H1 (cell line): ENCODE results near the gene PTPRT. TPM values are rescaled to one million over a fixed set of nuclear protein-coding genes. Genes with fewer than 3 reads are reported as not detected.

Experiments
- CTCF ChIA-PET: fragments of 300-600 bp; sonication (Branson Sonifier 250); formaldehyde crosslinking; loops from one replicate; lab custom pipeline; 2021; ENCODE audit not compliant: partially characterized antibody; lab: Charles Lee
- POLR2A ChIA-PET: fragments of 300-600 bp; sonication (Branson Sonifier 250); formaldehyde crosslinking; loops from one replicate; lab custom pipeline; 2021; ENCODE audit warnings: inconsistent platforms; ENCODE audit not compliant: partially characterized antibody; lab: Charles Lee
- DNase-seq, 2 experiments: peaks; one replicate each; pipeline versions ENCODE4 v3.0.0 to v3.0.0-alpha.2; 2010 to 2022; ENCODE audit warnings: low spot score in 2 of 2, low read depth in 1 of 2, mixed read lengths in 1 of 2
- FAIRE-seq: peaks from 2 replicates; lab custom pipeline; 2011; peaks lifted over from hg19 to GRCh38; lab: Jason Lieb, UNC
- H2AFZ ChIP-seq: 2 replicates; pipeline ENCODE4 v1.8.1; 2012; ENCODE audit warnings: low read length, inconsistent platforms
- H2AK5ac ChIP-seq: 2 replicates; pipeline ENCODE4 v1.6.1; 2013; ENCODE audit warnings: low read depth, low read length
- H2BK120ac ChIP-seq: replicated peaks from 2 replicates; pipeline ENCODE3; 2013; ENCODE audit warnings: low read depth, low read length, inconsistent platforms
- H2BK12ac ChIP-seq: 2 replicates; pipeline ENCODE4 v1.6.1; 2013; ENCODE audit warnings: low read depth, low read length
- H2BK15ac ChIP-seq: 2 replicates; pipeline ENCODE4 v1.6.1; 2013; ENCODE audit warnings: low read length
- H2BK20ac ChIP-seq: 2 replicates; pipeline ENCODE4 v1.6.1; 2013; ENCODE audit warnings: low read length
- H2BK5ac ChIP-seq: 2 replicates; pipeline ENCODE4 v1.6.1; 2013; ENCODE audit warnings: low read depth, low read length
- H3K14ac ChIP-seq: 2 replicates; pipeline ENCODE4 v1.6.1; 2013; ENCODE audit warnings: inconsistent platforms; ENCODE audit not compliant: insufficient read length
- H3K18ac ChIP-seq: 2 replicates; pipeline ENCODE4 v1.6.1; 2013; ENCODE audit warnings: low read length; ENCODE audit errors: extremely low read depth
- H3K23ac ChIP-seq: 2 replicates; pipeline ENCODE4 v1.6.1; 2013; ENCODE audit warnings: inconsistent platforms; ENCODE audit not compliant: insufficient read length
- H3K23me2 ChIP-seq: 2 replicates; pipeline ENCODE4 v1.6.1; 2013; ENCODE audit warnings: low read depth, low read length
- H3K27ac ChIP-seq: 2 replicates; pipeline ENCODE4 v1.6.1; 2011; ENCODE audit warnings: low read depth, low read length, inconsistent platforms
- H3K27me3 ChIP-seq, 4 experiments: replicated peaks in 1 of 4; 1 replicate in 1 of 4; 2 replicates in 3 of 4; pipeline versions ENCODE4 v1.6.1 to v1.8.1; 2011 to 2013; ENCODE audit warnings: low read length in 3 of 4, mild to moderate bottlenecking in 3 of 4, inconsistent platforms in 2 of 4, mixed read lengths in 2 of 4, moderate library complexity in 1 of 4; ENCODE audit not compliant: control insufficient read depth in 3 of 4, insufficient read depth in 3 of 4; ENCODE audit errors: extremely low read depth in 1 of 4
- H3K36me3 ChIP-seq, 4 experiments: 2 replicates each; pipeline versions ENCODE4 v1.6.1 to v1.8.1; 2011 to 2013; ENCODE audit warnings: mild to moderate bottlenecking in 4 of 4, low read length in 3 of 4, moderate library complexity in 2 of 4, control low read depth in 1 of 4, inconsistent platforms in 1 of 4; ENCODE audit not compliant: insufficient read depth in 4 of 4, control insufficient read depth in 2 of 4
- H3K4ac ChIP-seq: replicated peaks from 2 replicates; pipeline ENCODE3; 2013; ENCODE audit warnings: low read length, low read depth, mixed read lengths, inconsistent platforms; ENCODE audit not compliant: insufficient read length
- H3K4me1 ChIP-seq, 4 experiments: replicated peaks in 1 of 4; 1 replicate in 1 of 4; 2 replicates in 3 of 4; pipeline versions ENCODE4 v1.6.1 to v1.8.1; 2011 to 2013; ENCODE audit warnings: low read length in 3 of 4, inconsistent platforms in 2 of 4, mixed read lengths in 1 of 4; ENCODE audit not compliant: insufficient read depth in 4 of 4, control insufficient read depth in 3 of 4
- H3K4me2 ChIP-seq, 2 experiments: 2 replicates each; pipeline versions ENCODE4 v1.6.1 to v1.8.1; 2011 to 2013; ENCODE audit warnings: low read depth in 2 of 2, low read length in 2 of 2, control low read depth in 1 of 2, inconsistent platforms in 1 of 2, mild to moderate bottlenecking in 1 of 2; ENCODE audit not compliant: insufficient read depth in 1 of 2
- H3K4me3 ChIP-seq, 4 experiments: fragments of 200-600, 300-600 bp in 1 of 4; sonication (generic), shearing (Covaris generic), sonication (Bioruptor Twin) in 1 of 4; 2 replicates each; pipeline versions ENCODE4 v1.5.1 to v1.8.1; 2011 to 2016; ENCODE audit warnings: low read length in 4 of 4, low read depth in 3 of 4, control low read depth in 2 of 4, inconsistent platforms in 2 of 4, mild to moderate bottlenecking in 2 of 4, mixed read lengths in 1 of 4, moderate library complexity in 1 of 4; ENCODE audit not compliant: insufficient read depth in 2 of 4; ENCODE audit errors: extremely low read depth in 1 of 4
- H3K56ac ChIP-seq: replicated peaks from 2 replicates; pipeline ENCODE3; 2013; ENCODE audit warnings: low read depth, mild to moderate bottlenecking, mixed read lengths, low read length, inconsistent platforms; ENCODE audit not compliant: insufficient read length
- H3K79me1 ChIP-seq: 2 replicates; pipeline ENCODE4 v1.6.1; 2013; ENCODE audit warnings: low read depth, low read length, control low read depth
- H3K79me2 ChIP-seq, 2 experiments: 2 replicates each; pipeline versions ENCODE4 v1.6.1 to v1.8.1; 2012 to 2013; ENCODE audit warnings: low read length in 2 of 2, mild to moderate bottlenecking in 2 of 2, inconsistent platforms in 1 of 2; ENCODE audit not compliant: insufficient read depth in 2 of 2, control insufficient read depth in 1 of 2
- H3K9ac ChIP-seq, 4 experiments: replicated peaks in 1 of 4; 1 replicate in 1 of 4; 2 replicates in 3 of 4; pipeline versions ENCODE4 v1.6.1 to v1.8.1; 2011 to 2013; ENCODE audit warnings: low read depth in 3 of 4, low read length in 3 of 4, control low read depth in 2 of 4, mild to moderate bottlenecking in 2 of 4, moderate library complexity in 2 of 4, inconsistent platforms in 1 of 4; ENCODE audit errors: extremely low read depth in 1 of 4
- H3K9me3 ChIP-seq, 2 experiments: 2 replicates each; pipeline versions ENCODE4 v1.6.1 to v1.8.1; 2012 to 2013; ENCODE audit warnings: mild to moderate bottlenecking in 2 of 2, moderate library complexity in 2 of 2, control low read depth in 1 of 2, inconsistent platforms in 1 of 2, low read depth in 1 of 2, low read length in 1 of 2, mixed read lengths in 1 of 2; ENCODE audit not compliant: insufficient read depth in 2 of 2
- H4K20me1 ChIP-seq, 2 experiments: replicated peaks in 1 of 2; 2 replicates each; pipeline versions ENCODE3 to v1.8.1; 2011 to 2013; ENCODE audit warnings: inconsistent platforms in 2 of 2, low read length in 2 of 2, mild to moderate bottlenecking in 1 of 2; ENCODE audit not compliant: insufficient read depth in 2 of 2, control insufficient read depth in 1 of 2
- H4K5ac ChIP-seq: 2 replicates; pipeline ENCODE4 v1.6.1; 2013; ENCODE audit warnings: low read length, low read depth, mixed read lengths, inconsistent platforms; ENCODE audit not compliant: insufficient read length
- H4K8ac ChIP-seq: 2 replicates; pipeline ENCODE4 v1.8.0; 2013; ENCODE audit warnings: mild to moderate bottlenecking, moderate library complexity, low read length, inconsistent platforms; ENCODE audit not compliant: insufficient read depth; ENCODE audit errors: extremely low read depth
- H4K91ac ChIP-seq: replicated peaks from 2 replicates; pipeline ENCODE3; 2013; ENCODE audit warnings: low read length, mixed read lengths, inconsistent platforms; ENCODE audit not compliant: insufficient read length
- BCL11A ChIP-seq, 2 experiments: IDR thresholded peaks; one replicate each; pipeline ENCODE4 v1.6.1; 2011; ENCODE audit warnings: low read depth in 2 of 2, low read length in 2 of 2, mild to moderate bottlenecking in 2 of 2
- CEBPB ChIP-seq: IDR thresholded peaks from 2 replicates; pipeline ENCODE4 v1.6.1; 2012; ENCODE audit warnings: low read depth, low read length
- GABPA ChIP-seq: IDR thresholded peaks from 2 replicates; pipeline ENCODE4 v1.6.1; 2011; ENCODE audit warnings: mild to moderate bottlenecking, low read length, moderate library complexity, borderline replicate concordance; ENCODE audit not compliant: insufficient read depth
- KDM5A ChIP-seq: fragments of 200-600 bp; IDR thresholded peaks from 2 replicates; pipeline ENCODE4 v1.7.1; 2012; ENCODE audit warnings: mild to moderate bottlenecking, low read length, inconsistent platforms, mixed read lengths
- POLR2AphosphoS5 ChIP-seq: IDR thresholded peaks from 2 replicates; pipeline ENCODE4 v1.6.1; 2011; ENCODE audit warnings: low read depth, low read length
- POU5F1 ChIP-seq: IDR thresholded peaks from 2 replicates; pipeline ENCODE4 v1.6.1; 2011; ENCODE audit warnings: low read depth, mild to moderate bottlenecking, low read length, moderate library complexity
- RAD21 ChIP-seq, 2 experiments: IDR thresholded peaks in 1 of 2; conservative IDR thresholded peaks in 1 of 2; 2 replicates each; pipeline ENCODE4 v1.6.1; 2011; ENCODE audit warnings: low read depth in 2 of 2, low read length in 2 of 2, improper control_type of control experiment in 1 of 2, inconsistent platforms in 1 of 2, mild to moderate bottlenecking in 1 of 2, moderate library complexity in 1 of 2
- RFX5 ChIP-seq: IDR thresholded peaks from 2 replicates; pipeline ENCODE4 v1.6.1; 2011; ENCODE audit warnings: low read depth, low read length, improper control_type of control experiment, borderline replicate concordance
- SRF ChIP-seq: IDR thresholded peaks from 2 replicates; pipeline ENCODE4 v1.6.1; 2011; ENCODE audit warnings: mild to moderate bottlenecking, low read depth, low read length, moderate library complexity
- TBP ChIP-seq: IDR thresholded peaks from 2 replicates; pipeline ENCODE4 v1.6.1; 2011; ENCODE audit warnings: low read depth, low read length, improper control_type of control experiment
- TCF12 ChIP-seq: IDR thresholded peaks from 2 replicates; pipeline ENCODE4 v1.6.1; 2011; ENCODE audit warnings: low read depth, mild to moderate bottlenecking, low read length
- WGBS, 2 experiments: shearing (Covaris generic) in 1 of 2; methylation state at CpG; one replicate each; pipeline versions ENCODE4 v1.1.6 to v1.1.7; 2013 to 2015; ENCODE audit warnings: low lambda C conversion rate in 2 of 2, mixed read lengths in 2 of 2, inconsistent platforms in 1 of 2, low coverage in 1 of 2, missing lambda C conversion rate in 1 of 2; ENCODE audit not compliant: insufficient replicate concordance in 2 of 2, insufficient coverage in 1 of 2, insufficient read length in 1 of 2; ENCODE audit errors: extremely low coverage in 1 of 2, missing lambda C conversion rate in 1 of 2; 5-methylcytosine and 5-hydroxymethylcytosine counted together
- polyA plus RNA-seq, 7 experiments: library from polyadenylated mRNA; depleted of rRNA in 3 of 7; stranded (reverse) in 5 of 7; unstranded in 2 of 7; fragments of >200 nt in 5 of 7; fragments of 200-250 nt in 2 of 7; gene quantifications; 1 replicate in 5 of 7; 2 replicates in 1 of 7; 4 replicates in 1 of 7; pipeline versions ENCODE4 v1.2.1 to v1.2.3, GENCODE V29; 2011 to 2013; ENCODE audit warnings: missing spikeins in 2 of 7, mixed read lengths in 2 of 7
- total RNA-seq: library from RNA; stranded (reverse); fragmentation: NEBNext Ultra II Directional; extraction: Animal tissue kit (Norgen Biotek cat#: 25700); gene quantifications from 2 replicates; pipeline ENCODE4 v1.2.1, GENCODE V29; 2021
- TF ChIP-seq, protein P1 (sequence below): IDR thresholded peaks from 2 replicates; pipeline ENCODE4 v1.6.1; 2011; ENCODE audit warnings: low read length, improper control_type of control experiment

PTPRT gene
- total and polyA plus RNA-seq, 2 of the 8 experiments (the other 6 are each of a cell fraction or from before 2014, with no cell fraction given), result 0.33 to 1.8 TPM

DNA sequence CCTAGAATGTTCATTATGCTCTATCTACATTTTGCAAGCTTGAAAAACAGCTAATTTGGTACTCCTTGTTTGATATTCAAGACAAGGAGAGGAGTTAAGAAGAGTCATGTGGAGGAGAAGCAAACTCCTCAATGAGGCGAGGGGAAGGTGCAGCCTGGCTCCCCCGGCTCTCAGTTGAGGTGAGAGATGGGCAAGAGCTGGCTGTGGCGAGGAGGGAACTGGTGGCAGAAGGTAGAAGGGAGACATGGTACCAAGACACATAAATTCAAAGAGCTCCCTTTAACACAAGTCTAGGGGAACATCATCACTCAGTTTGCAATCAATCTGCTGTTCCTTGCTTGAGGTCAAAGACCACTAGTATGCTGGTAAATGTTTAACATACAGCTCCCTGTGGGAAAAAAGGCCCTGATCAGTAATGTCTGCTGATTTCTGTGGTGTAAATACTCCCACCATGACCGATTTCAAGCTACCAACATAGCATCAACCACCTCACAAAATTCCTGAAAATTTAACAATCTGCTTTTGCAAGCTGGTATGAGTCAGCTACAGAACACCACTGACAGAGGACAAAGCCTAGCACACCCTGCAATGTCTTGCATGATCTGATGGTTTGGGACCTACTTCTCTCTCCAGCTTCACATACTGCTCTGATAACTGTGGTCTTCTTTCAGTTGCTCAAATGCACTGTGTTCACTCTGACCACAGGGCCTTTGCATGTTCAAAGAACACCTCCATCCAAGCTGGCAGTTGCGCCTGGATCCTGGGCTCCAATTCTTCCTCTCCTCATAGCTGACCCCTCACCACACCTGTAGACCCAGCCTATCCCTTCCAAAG lies 1055.2 kb downstream of the PTPRT start:
- Histone ChIP-seq H3K27me3 (no peaks in the 10 kb centered on the region), H4K91ac (no peak overlapping the region), H2BK5ac (no peak overlapping the region), H3K27ac (no peak overlapping the region), H3K56ac (no peak overlapping the region), H2BK20ac (no peak overlapping the region), H2BK120ac (no peak overlapping the region), H3K9ac (no peak overlapping the region), H4K5ac (no peak overlapping the region), H2AK5ac (no peak overlapping the region), H3K14ac (no peak overlapping the region), H2AFZ (no peak overlapping the region), H2BK12ac (no peak overlapping the region), H3K4me3 (no peak overlapping the region), H3K36me3 (no peaks in the 10 kb centered on the region), H3K18ac (no peak overlapping the region), H4K8ac (no peak overlapping the region), H4K20me1 (no peaks in the 10 kb centered on the region), H3K9me3 (no peaks in the 10 kb centered on the region), H3K4ac (no peak overlapping the region), H3K23ac (no peak overlapping the region), H3K23me2 (no peaks in the 10 kb centered on the region), H3K79me2 (no peaks in the 10 kb centered on the region), H3K4me2 (no peak overlapping the region), H3K79me1 (no peaks in the 10 kb centered on the region), H3K4me1 (peaks cover 0 to 3% (median 0%) of the 10 kb centered on the region in 4 experiments; a peak in 2 of 7 replicates), H2BK15ac (no peak overlapping the region)
- WGBS, 2 experiments, result 87% methylated on average over 5 of the region's 5 CpGs; no CpG with 5 or more reads in 1 of the 2 experiments
- no peak for DNase-seq
- FAIRE-seq, result no peak
- CTCF ChIA-PET, result interaction anchor here (0.8 to 1.2 kb wide), 4 partner anchors 7 to 44 kb away, joined by 3 to 6 read pairs (median 4); no protein-coding TSS in a partner anchor
- POLR2A ChIA-PET, result no interaction called here
- TF ChIP-seq CEBPB (no peak), SRF (no peak), TBP (no peak), KDM5A (no peak), GABPA (no peak), TCF12 (no peak), RFX5 (no peak), POLR2AphosphoS5 (no peak), RAD21 (IDR thresholded peaks at IDR 0.05 in 1 of 2, conservative IDR thresholded peaks at IDR 0.05 in 1 of 2; ENCODE audit: low read depth in 2 of 2, low read length in 2 of 2) (no peak), BCL11A (IDR thresholded peaks at IDR 0.05; ENCODE audit: low read depth in 2 of 2, low read length in 2 of 2) (no peak), POU5F1 (no peak)
- TF ChIP-seq, protein P1, sequence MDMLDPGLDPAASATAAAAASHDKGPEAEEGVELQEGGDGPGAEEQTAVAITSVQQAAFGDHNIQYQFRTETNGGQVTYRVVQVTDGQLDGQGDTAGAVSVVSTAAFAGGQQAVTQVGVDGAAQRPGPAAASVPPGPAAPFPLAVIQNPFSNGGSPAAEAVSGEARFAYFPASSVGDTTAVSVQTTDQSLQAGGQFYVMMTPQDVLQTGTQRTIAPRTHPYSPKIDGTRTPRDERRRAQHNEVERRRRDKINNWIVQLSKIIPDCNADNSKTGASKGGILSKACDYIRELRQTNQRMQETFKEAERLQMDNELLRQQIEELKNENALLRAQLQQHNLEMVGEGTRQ, result no peak
